ENCODE data around the gene ADAMTS8.
A peak's percentile ranks its signal among the peaks of the same experiment; 100 is the strongest.

DNA sequence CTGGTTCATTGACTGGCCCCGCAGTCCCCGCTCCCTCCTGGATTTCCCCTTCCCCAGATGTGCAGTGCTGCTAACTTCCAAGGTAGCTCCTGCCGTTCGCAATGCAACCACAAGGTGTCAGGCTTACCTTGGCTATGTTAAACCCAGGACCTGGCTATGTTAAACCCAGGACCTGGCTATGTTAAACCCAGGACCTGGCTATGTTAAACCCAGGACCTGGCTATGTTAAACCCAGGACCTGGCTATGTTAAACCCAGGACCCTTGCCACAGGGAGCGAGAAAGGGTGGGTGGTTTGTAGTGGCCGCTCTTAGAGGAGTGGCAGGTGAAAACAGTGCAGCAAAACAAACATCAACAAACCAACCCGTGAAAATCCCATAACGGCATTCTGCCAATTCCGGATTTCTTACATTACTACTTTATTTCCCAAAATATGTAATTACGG lies 2.9 kb upstream of the ADAMTS8 start:
- TF ChIP-seq ZNF707 (CRISPR knock-in tag; conservative IDR thresholded peaks at IDR 0.05): no peak
- no peak for TF ChIP-seq POLR2A (conservative IDR thresholded peaks at IDR 0.05)
- TF ChIP-seq, protein P1, sequence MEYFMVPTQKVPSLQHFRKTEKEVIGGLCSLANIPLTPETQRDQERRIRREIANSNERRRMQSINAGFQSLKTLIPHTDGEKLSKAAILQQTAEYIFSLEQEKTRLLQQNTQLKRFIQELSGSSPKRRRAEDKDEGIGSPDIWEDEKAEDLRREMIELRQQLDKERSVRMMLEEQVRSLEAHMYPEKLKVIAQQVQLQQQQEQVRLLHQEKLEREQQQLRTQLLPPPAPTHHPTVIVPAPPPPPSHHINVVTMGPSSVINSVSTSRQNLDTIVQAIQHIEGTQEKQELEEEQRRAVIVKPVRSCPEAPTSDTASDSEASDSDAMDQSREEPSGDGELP (CRISPR knock-in tag; IDR thresholded peaks at IDR 0.05; ENCODE audit: borderline replicate concordance): no peak
- no peak for TF ChIP-seq ZNF124 (CRISPR knock-in tag; IDR thresholded peaks at IDR 0.05)
- TF ChIP-seq CTCF (IDR thresholded peaks at IDR 0.05 in 2 of 3, conservative IDR thresholded peaks at IDR 0.05 in 1 of 3; ENCODE audit: insufficient read depth in 2 of 3, low read depth in 1 of 3, low read length in 3 of 3): peak; percentile 71 to 79 (median 77)
- TF ChIP-seq RBM22 (IDR thresholded peaks at IDR 0.05; ENCODE audit: low read depth, low read length, poor library complexity, severe bottlenecking): no peak
- no peak for TF ChIP-seq RCOR1 (IDR thresholded peaks at IDR 0.05; ENCODE audit: borderline replicate concordance in 1 of 2, low read depth in 2 of 2, low read length in 2 of 2)
- no peak for TF ChIP-seq PHB (CRISPR knock-in tag; IDR thresholded peaks at IDR 0.05)
- TF ChIP-seq EP300 (IDR thresholded peaks at IDR 0.05; ENCODE audit: low read length): no peak
- TF ChIP-seq BACH1 (tag; IDR thresholded peaks at IDR 0.05): no peak
- TF ChIP-seq ZBTB40 (IDR thresholded peaks at IDR 0.05): no peak
- no peak for TF ChIP-seq ZBTB40 (CRISPR knock-in tag; IDR thresholded peaks at IDR 0.05)
